Gastroesophageal sphincter (tissue), 3 donors: ENCODE results near the gene MCTP1.

Experiments used
- POLR2A ChIP-seq, 2 donors: fragments of 450-650 bp; IDR thresholded peaks; one replicate each; pipeline ENCODE4 v1.6.1; 2017; ENCODE audit warnings: antibody characterized with exemption in 2 of 2, mild to moderate bottlenecking in 2 of 2, moderate library complexity in 1 of 2
- TF ChIP-seq, protein P1 (sequence below), 4 experiments: fragments of 200-600 bp in 2 of 4; fragments of 450-650 bp in 2 of 4; sonication (generic) in 1 of 4; IDR thresholded peaks; one replicate each; pipeline ENCODE4 v1.5.1; 2017 to 2019; ENCODE audit warnings: antibody characterized with exemption in 4 of 4, mild to moderate bottlenecking in 2 of 4, moderate library complexity in 2 of 4

DNA sequence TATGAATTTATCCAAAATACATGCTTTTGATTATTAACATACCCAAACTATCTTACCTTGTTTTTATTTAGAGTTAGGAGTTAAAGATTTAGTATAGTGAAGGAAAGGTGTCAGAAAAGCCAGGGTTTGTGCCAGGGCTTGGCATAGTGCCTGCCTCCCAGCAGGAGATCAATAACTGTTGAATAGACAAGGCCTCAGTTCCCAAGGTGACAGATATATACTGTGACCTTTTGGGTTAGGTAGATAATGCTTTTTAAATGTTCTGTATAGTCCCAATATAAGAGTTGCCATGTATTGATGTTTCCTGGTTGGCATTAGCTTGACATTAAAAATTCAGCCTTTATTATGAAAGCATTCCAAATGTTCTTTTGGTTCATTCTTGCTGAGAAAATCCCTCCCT lies 121.8 kb downstream of the MCTP1 start:
- TF ChIP-seq POLR2A (IDR thresholded peaks at IDR 0.05) = no peak
- TF ChIP-seq, protein P1, sequence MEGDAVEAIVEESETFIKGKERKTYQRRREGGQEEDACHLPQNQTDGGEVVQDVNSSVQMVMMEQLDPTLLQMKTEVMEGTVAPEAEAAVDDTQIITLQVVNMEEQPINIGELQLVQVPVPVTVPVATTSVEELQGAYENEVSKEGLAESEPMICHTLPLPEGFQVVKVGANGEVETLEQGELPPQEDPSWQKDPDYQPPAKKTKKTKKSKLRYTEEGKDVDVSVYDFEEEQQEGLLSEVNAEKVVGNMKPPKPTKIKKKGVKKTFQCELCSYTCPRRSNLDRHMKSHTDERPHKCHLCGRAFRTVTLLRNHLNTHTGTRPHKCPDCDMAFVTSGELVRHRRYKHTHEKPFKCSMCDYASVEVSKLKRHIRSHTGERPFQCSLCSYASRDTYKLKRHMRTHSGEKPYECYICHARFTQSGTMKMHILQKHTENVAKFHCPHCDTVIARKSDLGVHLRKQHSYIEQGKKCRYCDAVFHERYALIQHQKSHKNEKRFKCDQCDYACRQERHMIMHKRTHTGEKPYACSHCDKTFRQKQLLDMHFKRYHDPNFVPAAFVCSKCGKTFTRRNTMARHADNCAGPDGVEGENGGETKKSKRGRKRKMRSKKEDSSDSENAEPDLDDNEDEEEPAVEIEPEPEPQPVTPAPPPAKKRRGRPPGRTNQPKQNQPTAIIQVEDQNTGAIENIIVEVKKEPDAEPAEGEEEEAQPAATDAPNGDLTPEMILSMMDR (IDR thresholded peaks at IDR 0.05) = no peak
